WERI-Rb-1 (cell line): ENCODE data around the gene MIA2.

Experiments
- DNase-seq: peaks from one replicate; pipeline ENCODE4 v3.0.0-alpha.2; 2020
- H3K27ac ChIP-seq: fragments of 250-450 bp; sonication (Bioruptor Pico); 2 replicates; pipeline ENCODE4 v1.5.1; 2020; ENCODE audit warnings: mild to moderate bottlenecking, moderate library complexity
- H3K27me3 ChIP-seq: fragments of 250-450 bp; sonication (Bioruptor Pico); 2 replicates; pipeline ENCODE4 v1.5.1; 2021; ENCODE audit warnings: mild to moderate bottlenecking, low read depth, moderate library complexity; ENCODE audit not compliant: insufficient read depth, severe bottlenecking
- H3K36me3 ChIP-seq: fragments of 250-450 bp; sonication (Bioruptor Pico); 2 replicates; pipeline ENCODE4 v1.5.1; 2020; ENCODE audit warnings: mild to moderate bottlenecking, moderate library complexity
- H3K4me3 ChIP-seq: 2 replicates; pipeline ENCODE4 v1.5.1; 2011; ENCODE audit warnings: low read depth, mild to moderate bottlenecking, control low read depth, low read length
- H3K9me3 ChIP-seq: fragments of 250-450 bp; sonication (Bioruptor Pico); 2 replicates; pipeline ENCODE4 v1.5.1; 2021; ENCODE audit warnings: mild to moderate bottlenecking, moderate library complexity; ENCODE audit not compliant: severe bottlenecking
- TF ChIP-seq, protein P1 (sequence below): IDR thresholded peaks from 2 replicates; pipeline ENCODE4 v1.5.1; 2011; ENCODE audit warnings: low read depth, mild to moderate bottlenecking, control low read depth, inconsistent platforms, low read length

Gene MIA2

DNA sequence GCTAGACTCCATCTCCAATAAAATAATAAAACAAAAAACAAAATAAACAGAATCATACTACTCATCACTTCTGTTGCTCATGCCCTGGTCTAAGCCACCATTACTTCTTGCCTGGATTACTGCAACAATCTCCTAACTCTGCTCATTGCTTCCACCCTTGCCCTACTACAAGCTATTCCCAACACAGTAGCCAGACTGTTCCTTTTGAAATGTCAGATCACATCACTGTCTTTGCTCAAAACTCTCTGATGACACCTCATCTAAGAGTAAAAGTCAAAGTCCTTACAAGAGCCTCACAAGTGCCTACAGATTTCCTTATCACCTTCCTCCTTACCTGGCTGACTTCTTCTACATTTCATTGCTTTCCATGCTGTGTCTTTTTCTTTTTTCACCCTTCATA, 188.5 kb downstream of the MIA2 start:
- H3K4me3 ChIP-seq: no peak overlapping the region
- DNase-seq: no peak
- TF ChIP-seq, protein P1, sequence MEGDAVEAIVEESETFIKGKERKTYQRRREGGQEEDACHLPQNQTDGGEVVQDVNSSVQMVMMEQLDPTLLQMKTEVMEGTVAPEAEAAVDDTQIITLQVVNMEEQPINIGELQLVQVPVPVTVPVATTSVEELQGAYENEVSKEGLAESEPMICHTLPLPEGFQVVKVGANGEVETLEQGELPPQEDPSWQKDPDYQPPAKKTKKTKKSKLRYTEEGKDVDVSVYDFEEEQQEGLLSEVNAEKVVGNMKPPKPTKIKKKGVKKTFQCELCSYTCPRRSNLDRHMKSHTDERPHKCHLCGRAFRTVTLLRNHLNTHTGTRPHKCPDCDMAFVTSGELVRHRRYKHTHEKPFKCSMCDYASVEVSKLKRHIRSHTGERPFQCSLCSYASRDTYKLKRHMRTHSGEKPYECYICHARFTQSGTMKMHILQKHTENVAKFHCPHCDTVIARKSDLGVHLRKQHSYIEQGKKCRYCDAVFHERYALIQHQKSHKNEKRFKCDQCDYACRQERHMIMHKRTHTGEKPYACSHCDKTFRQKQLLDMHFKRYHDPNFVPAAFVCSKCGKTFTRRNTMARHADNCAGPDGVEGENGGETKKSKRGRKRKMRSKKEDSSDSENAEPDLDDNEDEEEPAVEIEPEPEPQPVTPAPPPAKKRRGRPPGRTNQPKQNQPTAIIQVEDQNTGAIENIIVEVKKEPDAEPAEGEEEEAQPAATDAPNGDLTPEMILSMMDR: no peak
- H3K27ac ChIP-seq: no peak overlapping the region
- H3K9me3 ChIP-seq: no peaks in the 10 kb centered on the region
- H3K27me3 ChIP-seq: no peaks in the 10 kb centered on the region
- H3K36me3 ChIP-seq: no peaks in the 10 kb centered on the region

DNA sequence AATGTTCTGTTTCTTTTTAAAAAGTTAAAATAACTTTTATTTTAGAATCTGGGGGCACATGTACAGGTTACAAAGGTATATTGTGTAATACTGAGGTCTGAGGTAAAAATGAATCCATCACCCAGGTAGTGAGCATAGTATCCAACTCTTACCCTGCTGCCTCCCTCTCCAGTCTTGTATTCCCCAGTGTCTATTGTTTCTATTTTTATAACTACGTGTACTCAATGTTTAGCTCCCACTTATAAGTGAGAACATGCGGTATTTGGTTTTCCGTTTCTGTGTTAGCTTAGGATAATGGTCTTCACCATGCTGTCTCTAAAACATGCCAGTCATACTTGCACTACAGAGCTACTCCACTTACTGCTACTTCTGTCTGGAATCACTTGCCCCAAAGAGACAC, 190.1 kb downstream of the MIA2 start:
- no peak for DNase-seq
- Histone ChIP-seq H3K27me3 (no peaks in the 10 kb centered on the region), H3K4me3 (no peak overlapping the region), H3K9me3 (no peaks in the 10 kb centered on the region), H3K27ac (no peak overlapping the region), H3K36me3 (no peaks in the 10 kb centered on the region)
- TF ChIP-seq, protein P1: no peak

DNA sequence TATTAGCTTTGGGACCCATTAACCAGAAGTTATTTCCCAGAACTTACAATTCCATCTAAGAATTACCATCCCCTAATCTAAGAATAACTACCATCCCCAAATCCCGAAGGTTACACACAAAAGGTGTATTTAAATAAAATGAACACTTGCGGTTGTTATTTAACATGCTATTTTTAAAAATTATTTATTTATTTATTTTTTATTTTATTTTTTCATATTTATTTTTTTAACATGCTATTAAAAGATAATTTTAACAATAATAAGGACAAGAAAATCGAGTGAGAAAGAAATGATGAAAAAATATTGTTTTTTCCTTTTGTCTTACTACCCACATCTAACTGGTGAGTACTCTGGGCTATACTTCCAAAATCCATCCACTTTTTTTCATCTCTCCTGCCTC, 192.2 kb downstream of the MIA2 start:
- Histone ChIP-seq H3K4me3 (no peak overlapping the region), H3K27ac (no peak overlapping the region), H3K36me3 (no peaks in the 10 kb centered on the region), H3K9me3 (no peaks in the 10 kb centered on the region), H3K27me3 (no peaks in the 10 kb centered on the region)
- TF ChIP-seq, protein P1: no peak
- DNase-seq: no peak

DNA sequence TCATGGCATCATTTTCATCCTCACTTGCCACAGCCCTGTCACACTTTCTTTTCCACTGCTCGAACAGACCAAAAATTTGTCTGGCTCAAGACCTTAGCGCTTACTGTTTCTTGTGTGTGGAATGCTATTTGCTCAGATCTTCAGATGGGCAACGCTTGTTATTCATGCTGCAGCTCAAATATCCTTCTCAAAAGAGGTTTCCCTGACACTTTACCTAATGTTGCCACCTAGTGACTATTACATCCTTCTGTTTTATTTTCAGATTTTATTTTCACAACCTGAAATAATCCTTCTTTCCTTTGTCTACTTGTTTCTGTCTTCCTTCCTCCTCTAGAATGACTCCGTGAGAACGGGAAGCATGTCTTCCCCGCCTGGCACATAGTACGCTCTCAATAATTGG, 192.9 kb downstream of the MIA2 start:
- Histone ChIP-seq H3K27ac (no peak overlapping the region), H3K27me3 (no peaks in the 10 kb centered on the region), H3K4me3 (no peak overlapping the region), H3K9me3 (no peaks in the 10 kb centered on the region), H3K36me3 (no peaks in the 10 kb centered on the region)
- DNase-seq: no peak
- TF ChIP-seq, protein P1: no peak

DNA sequence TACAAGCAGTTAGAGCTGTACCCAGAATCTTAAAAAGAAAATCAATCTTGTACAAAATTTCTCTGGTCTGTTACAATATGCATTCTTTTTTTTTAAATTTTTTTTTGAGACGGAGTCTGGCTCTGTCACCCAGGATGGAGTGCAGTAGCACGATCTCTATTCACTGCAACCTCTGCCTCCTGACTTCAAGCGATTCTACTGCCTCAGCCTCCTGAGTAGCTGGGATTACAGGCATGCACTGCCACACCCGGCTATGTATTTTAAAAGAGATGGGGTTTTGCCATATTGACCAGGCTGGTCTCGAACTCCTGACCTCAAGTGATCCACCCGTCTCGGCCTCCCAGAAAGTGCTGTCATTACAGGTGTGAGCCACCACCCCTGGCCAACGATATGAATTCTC, 194.4 kb downstream of the MIA2 start:
- no peaks in the 10 kb centered on the region; the same call in 1 of the 2 replicates for H3K36me3 ChIP-seq
- no peak for DNase-seq
- H3K4me3 ChIP-seq: no peak overlapping the region

More for the DNA sequence above, 194.4 kb downstream of the MIA2 start:
- TF ChIP-seq, protein P1: no peak
- Histone ChIP-seq H3K27me3 (no peaks in the 10 kb centered on the region), H3K9me3 (no peaks in the 10 kb centered on the region), H3K27ac (no peak overlapping the region)
